Measurements from ENCODE around the gene ZNF582.
"Not testable (repeated sequence)": the region's sequence is repeated elsewhere in the genome, so short reads cannot be mapped to it uniquely, and the experiment has no call there.

The ZNF582 gene

DNA sequence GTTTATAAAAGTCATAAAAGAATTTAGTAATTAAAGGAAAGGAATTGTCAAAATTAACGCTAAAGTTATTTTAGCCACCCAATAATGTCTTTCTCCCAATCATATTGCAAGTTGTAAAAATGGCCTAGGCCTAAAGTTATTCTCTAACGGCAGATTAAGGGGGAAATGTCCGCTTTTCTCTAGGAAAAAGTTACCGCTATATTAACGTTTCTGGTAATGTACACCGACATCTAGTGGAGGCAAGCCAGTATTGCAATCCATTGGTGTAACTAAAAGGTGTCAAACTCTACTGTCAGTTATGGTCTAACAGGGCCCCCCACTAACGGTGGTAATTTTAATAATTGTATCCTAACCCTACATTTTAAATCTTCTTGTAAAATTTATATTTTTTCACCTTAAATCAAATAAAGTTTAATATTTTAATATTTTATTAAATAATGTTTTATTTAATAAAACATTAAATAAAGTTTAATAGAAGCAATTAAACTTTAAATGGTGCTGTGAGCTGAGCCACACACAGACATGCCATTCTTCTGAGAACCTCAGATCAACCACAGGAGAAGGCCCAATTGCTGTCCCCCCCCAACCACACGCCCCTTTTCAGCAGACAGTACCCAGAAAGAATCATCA is 42.8 kb downstream of the ZNF582 start:
- DNase-seq = peak; percentile 51

- peak; percentile 23 for DNase-seq
These were observed 45.0 kb downstream of the ZNF582 start for GRCh38 chr19:56348289-56348877.

DNA sequence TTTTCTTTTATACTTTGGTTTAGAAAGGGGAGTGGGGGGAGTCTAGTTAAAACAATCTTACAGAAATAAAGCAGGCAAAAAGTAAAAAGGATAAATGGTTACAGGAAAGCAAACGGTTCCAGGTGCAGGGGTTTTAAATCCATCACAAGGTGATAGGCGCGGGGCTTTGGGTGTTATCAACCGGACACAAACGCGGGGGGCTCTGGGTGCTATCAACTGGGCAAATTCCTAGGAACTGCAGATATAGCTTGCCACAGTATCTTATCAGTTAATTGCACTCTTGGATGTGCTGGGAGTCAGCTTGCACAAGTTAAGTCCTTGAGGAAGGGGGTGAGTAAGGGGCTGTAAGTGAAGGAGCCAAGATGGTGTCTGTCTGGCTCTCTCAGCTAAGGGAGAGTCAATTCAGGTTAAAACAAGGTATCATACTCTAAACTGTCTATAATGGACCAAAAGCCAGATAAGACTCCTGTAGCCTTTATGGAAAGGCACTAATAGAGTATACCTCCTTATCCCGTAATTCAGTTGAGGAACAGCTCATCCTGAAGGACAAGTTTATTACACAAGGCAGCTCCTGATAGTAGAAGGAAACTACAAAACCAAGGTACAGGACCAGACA is 46.1 kb downstream of the ZNF582 start:
- DNase-seq = no peak

DNA sequence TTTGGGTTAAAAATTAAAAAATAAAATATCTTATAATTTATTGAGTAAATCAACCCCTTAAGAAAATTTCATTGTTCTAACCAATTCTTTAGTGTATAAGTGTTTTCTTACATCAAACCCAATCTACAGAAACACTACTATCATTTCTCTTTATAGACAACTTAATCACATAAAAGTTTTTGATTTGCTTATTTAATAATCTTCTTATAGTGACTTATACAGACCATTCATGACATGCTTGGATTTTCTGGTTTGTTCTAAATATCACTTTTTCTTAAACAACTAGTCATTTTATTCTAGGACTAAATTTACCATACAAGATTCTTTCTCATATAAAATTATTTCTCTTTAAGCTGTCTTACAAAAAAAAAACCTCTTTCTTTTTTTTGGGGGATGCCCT is 51.4 kb downstream of the ZNF582 start:
- no peak for DNase-seq

- DNase-seq = not testable (repeated sequence)
These were observed 54.3 kb downstream of the ZNF582 start for GRCh38 chr19:56339031-56339430.

DNA sequence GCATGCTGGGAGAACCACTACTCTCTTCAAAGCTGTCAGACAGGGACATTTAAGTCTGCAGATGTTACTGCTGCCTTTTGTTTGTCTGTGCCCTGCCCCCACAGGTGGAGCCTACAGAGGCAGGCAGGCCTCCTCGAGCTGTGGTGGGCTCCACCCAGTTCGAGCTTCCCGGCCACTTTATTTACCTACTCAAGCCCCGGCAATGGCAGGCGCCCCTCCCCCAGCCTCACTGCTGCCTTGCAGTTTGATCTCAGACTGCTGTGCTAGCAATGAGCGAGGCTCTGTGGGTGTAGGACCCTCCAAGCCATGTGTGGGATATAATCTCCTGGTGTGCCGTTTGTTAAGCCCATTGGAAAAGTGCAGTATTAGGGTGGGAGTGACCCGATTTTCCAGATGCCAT is 56.3 kb downstream of the ZNF582 start:
- DNase-seq = not testable (repeated sequence)

DNA sequence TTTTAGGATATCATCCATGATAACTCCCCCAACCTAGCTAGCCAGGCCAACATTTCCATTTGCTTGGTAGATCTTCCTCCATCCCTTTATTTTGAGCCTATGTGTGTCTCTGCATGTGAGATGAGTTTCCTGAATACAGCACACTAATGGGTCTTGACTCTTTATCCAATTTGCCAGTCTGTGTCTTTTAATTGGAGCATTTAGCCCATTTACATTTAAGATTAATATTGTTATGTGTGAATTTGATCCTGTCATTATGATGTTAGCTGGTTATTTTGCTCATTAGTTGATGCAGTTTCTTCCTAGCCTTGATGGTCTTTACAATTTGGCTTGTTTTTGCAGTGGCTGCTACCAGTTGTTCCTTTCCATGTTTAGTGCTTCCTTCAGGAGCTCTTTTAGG is 58.0 kb downstream of the ZNF582 start:
- not testable (repeated sequence) for DNase-seq

GRCh38 chr19:56333506-56333905 is 59.8 kb downstream of the ZNF582 start:
- DNase-seq = peak; percentile 47
